HepG2 (cell line): Measurements from ENCODE around the gene ZNF292. TPM values are rescaled to one million over a fixed set of nuclear protein-coding genes. Genes with fewer than 3 reads are reported as not detected.

ENCODE experiments used
- ATAC-seq: fragments of 200-7000 bp; cut with Tn5 transposase; 3 replicates; pipeline ENCODE4 v1.9.1; 2020; ENCODE audit warnings: mild to moderate bottlenecking, moderate library complexity
- BruUV-seq: library from RNA; stranded (reverse); fragments of 400-500 nt; replicated peaks from 2 replicates; lab custom pipeline; 2021; lab: Mats Ljungman, UMichigan
- CTCF ChIA-PET: fragments of 300-600 bp; formaldehyde crosslinking; extraction: SDS; loops from one replicate; lab custom pipeline; 2021; ENCODE audit warnings: low total read pairs, inconsistent platforms, low intra/inter-chr PET ratio; lab: Yijun Ruan, JAX
- POLR2A ChIA-PET: fragments of 350-600 bp; sonication (Branson Sonifier 250); formaldehyde crosslinking; loops from one replicate; lab custom pipeline; 2020; ENCODE audit warnings: antibody characterized with exemption, inconsistent platforms; lab: Yijun Ruan, JAX
- DNase-seq: peaks from one replicate; pipeline ENCODE4 v3.0.0-alpha.2; 2015; ENCODE audit warnings: low spot score
- FAIRE-seq: peaks from 3 replicates; lab custom pipeline; 2011; peaks lifted over from hg19 to GRCh38; lab: Jason Lieb, UNC
- H2AFZ ChIP-seq: one replicate; pipeline ENCODE4 v1.6.1; 2011; ENCODE audit warnings: low read length, inconsistent platforms
- H3K27ac ChIP-seq: fragments of 300-600 bp; 3 replicates; pipeline ENCODE4 v1.8.0; 2011; ENCODE audit warnings: mixed run types, mild to moderate bottlenecking, mixed read lengths, low read length, inconsistent platforms; ENCODE audit not compliant: insufficient read depth; ENCODE audit errors: extremely low read length
- H3K27me3 ChIP-seq, 2 experiments: fragments of 200-600 bp in 1 of 2; 2 replicates in 1 of 2; 3 replicates in 1 of 2; pipeline versions ENCODE4 v1.6.0 to v1.8.0; 2011; ENCODE audit warnings: low read length in 2 of 2, mild to moderate bottlenecking in 2 of 2, moderate library complexity in 2 of 2, inconsistent platforms in 1 of 2; ENCODE audit not compliant: insufficient read depth in 2 of 2, control insufficient read depth in 1 of 2
- H3K36me3 ChIP-seq, 2 experiments: fragments of 200-600 bp in 1 of 2; replicated peaks in 1 of 2; 2 replicates in 1 of 2; 3 replicates in 1 of 2; pipeline versions ENCODE4 v1.5.1 to v1.8.0; 2011; ENCODE audit warnings: low read length in 2 of 2, inconsistent platforms in 1 of 2; ENCODE audit not compliant: insufficient read depth in 2 of 2, control insufficient read depth in 1 of 2
- H3K4me1 ChIP-seq: 2 replicates; pipeline ENCODE4 v1.5.1; 2012; ENCODE audit warnings: low read length, inconsistent platforms; ENCODE audit not compliant: insufficient read depth
- H3K4me2 ChIP-seq: 2 replicates; pipeline ENCODE4 v1.6.0; 2011; ENCODE audit warnings: low read depth, low read length, inconsistent platforms
- H3K4me3 ChIP-seq, 3 experiments: fragments of 200-600 bp in 1 of 3; sonication (generic), shearing (Covaris generic) in 1 of 3; replicated peaks in 1 of 3; 2 replicates each; pipeline ENCODE4 v1.5.1; 2011 to 2016; ENCODE audit warnings: low read length in 3 of 3, inconsistent platforms in 2 of 3, low read depth in 2 of 3, mild to moderate bottlenecking in 2 of 3, control low read depth in 1 of 3, mixed read lengths in 1 of 3; ENCODE audit not compliant: insufficient read depth in 1 of 3
- H3K79me2 ChIP-seq: one replicate; pipeline ENCODE4 v1.6.1; 2011; ENCODE audit warnings: low read length, inconsistent platforms; ENCODE audit not compliant: insufficient read depth
- H3K9ac ChIP-seq: 2 replicates; pipeline ENCODE4 v1.6.0; 2011; ENCODE audit warnings: mild to moderate bottlenecking, low read depth, low read length, inconsistent platforms; ENCODE audit not compliant: insufficient read depth
- H3K9me3 ChIP-seq: 2 replicates; pipeline ENCODE4 v1.5.1; 2012; ENCODE audit warnings: mild to moderate bottlenecking, low read length
- H4K20me1 ChIP-seq: 2 replicates; pipeline ENCODE4 v1.6.0; 2011; ENCODE audit warnings: inconsistent platforms, mild to moderate bottlenecking, low read length, moderate library complexity; ENCODE audit not compliant: insufficient read depth
- CREB1 ChIP-seq, 2 experiments: fragments of 450-650 bp in 1 of 2; IDR thresholded peaks; 2 replicates each; pipeline ENCODE4 v1.6.1; 2016 to 2017; ENCODE audit warnings: control low read depth in 1 of 2, mild to moderate bottlenecking in 1 of 2, missing compliant biosample characterization in 1 of 2, missing genetic modification characterization in 1 of 2
- HOXA5 ChIP-seq: sonication (generic); formaldehyde crosslinking; IDR thresholded peaks from 2 replicates; pipeline ENCODE4 v1.4.0; 2020; ENCODE audit warnings: missing genetic modification reagents
- NCOA1 ChIP-seq: sonication (generic); formaldehyde crosslinking; IDR thresholded peaks from 2 replicates; pipeline ENCODE4 v1.9.0; 2021; ENCODE audit warnings: missing genetic modification reagents
- PATZ1 ChIP-seq: sonication (generic); formaldehyde crosslinking; IDR thresholded peaks from 2 replicates; pipeline ENCODE4 v1.4.0; 2020; ENCODE audit warnings: missing genetic modification reagents
- PRDM15 ChIP-seq: sonication (generic); formaldehyde crosslinking; IDR thresholded peaks from 2 replicates; pipeline ENCODE4 v1.4.0; 2020; ENCODE audit warnings: missing genetic modification reagents
- PRDM4 ChIP-seq: sonication (generic); formaldehyde crosslinking; IDR thresholded peaks from 2 replicates; pipeline ENCODE4 v1.9.0; 2021; ENCODE audit warnings: missing genetic modification reagents, borderline replicate concordance
- RELA ChIP-seq: sonication (generic); formaldehyde crosslinking; IDR thresholded peaks from 2 replicates; pipeline ENCODE4 v1.4.0; 2020; ENCODE audit warnings: missing genetic modification reagents
- SIX1 ChIP-seq: sonication (generic); formaldehyde crosslinking; IDR thresholded peaks from 2 replicates; pipeline ENCODE4 v1.4.0; 2020; ENCODE audit warnings: missing genetic modification reagents, borderline replicate concordance
- SP5 ChIP-seq: IDR thresholded peaks from 2 replicates; pipeline ENCODE4 v1.6.1; 2016; ENCODE audit warnings: low read depth, borderline replicate concordance
- ZBTB4 ChIP-seq: sonication (generic); formaldehyde crosslinking; IDR thresholded peaks from 2 replicates; pipeline ENCODE4 v1.4.0; 2020; ENCODE audit warnings: missing genetic modification reagents, mild to moderate bottlenecking, borderline replicate concordance
- ZNF790 ChIP-seq: sonication (generic); formaldehyde crosslinking; IDR thresholded peaks from 2 replicates; pipeline ENCODE4 v1.8.0; 2022; ENCODE audit warnings: missing genetic modification reagents, mild to moderate bottlenecking, borderline replicate concordance
- ZSCAN22 ChIP-seq: sonication (generic); formaldehyde crosslinking; IDR thresholded peaks from 2 replicates; pipeline ENCODE4 v1.4.0; 2020; ENCODE audit warnings: mild to moderate bottlenecking, missing genetic modification reagents
- ZSCAN30 ChIP-seq: sonication (generic); formaldehyde crosslinking; IDR thresholded peaks from 2 replicates; pipeline ENCODE4 v1.5.0; 2020; ENCODE audit warnings: mild to moderate bottlenecking, missing genetic modification reagents
- WGBS: methylation state at CpG from one replicate; pipeline ENCODE4 v1.1.6; 2017; ENCODE audit warnings: low lambda C conversion rate; 5-methylcytosine and 5-hydroxymethylcytosine counted together
- in situ Hi-C: cut with HindIII; loops from 2 replicates; pipeline ENCODE4 v1.10.0; 2017; ENCODE audit warnings: low pct_unique_long_range_greater_than_20kb; ENCODE audit not compliant: extremely low pct_ligation_motif_present
- intact Hi-C: fragments of 100-400 bp; cut with micrococcal nuclease; formaldehyde crosslinking; loops from one replicate; pipeline ENCODE4 v1.10.0; 2022; ENCODE audit not compliant: unreplicated experiment
- polyA plus RNA-seq, 8 experiments: library from polyadenylated mRNA; depleted of rRNA in 3 of 8; stranded (reverse) in 7 of 8; unstranded in 1 of 8; fragments of >200 nt; fragmentation: Illumina TruSeq in 4 of 8; extraction: Trizol in 4 of 8; gene quantifications; 2 replicates each; pipeline versions ENCODE4 v1.2.1 to v1.2.3, GENCODE V29; 2011 to 2016; ENCODE audit warnings: low read depth in 4 of 8, missing spikeins in 1 of 8, mixed read lengths in 1 of 8; ENCODE audit not compliant: insufficient read depth in 1 of 8
- total RNA-seq, 5 experiments: library from RNA; depleted of rRNA; stranded (reverse); fragments of >200 nt; fragmentation: Illumina TruSeq; extraction: Trizol; gene quantifications; 2 replicates each; pipeline ENCODE4 v1.2.3, GENCODE V29; 2016; ENCODE audit warnings: low read depth in 1 of 5

The ZNF292 gene
- total and polyA plus RNA-seq, 2 of the 13 experiments (the other 11 are each of a cell fraction or from before 2014, with no cell fraction given), result 9.9 to 12.8 TPM

- Histone ChIP-seq H3K27me3 (no peaks in the 10 kb centered on the region), H3K9me3 (no peaks in the 10 kb centered on the region), H3K79me2 (no peaks in the 10 kb centered on the region), H3K4me3 (no peak overlapping the region), H2AFZ (no peak overlapping the region), H3K27ac (no peak overlapping the region), H3K36me3 (peaks cover 5 to 26% of the 10 kb centered on the region in 2 experiments), H4K20me1 (peaks cover 2% of the 10 kb centered on the region; the same call in 1 of the 2 replicates), H3K4me2 (no peak overlapping the region), H3K4me1 (no peaks in the 10 kb centered on the region), H3K9ac (no peak overlapping the region)
- intact Hi-C loops (loop anchor here (5.0 kb wide), 1 partner anchor 174 kb away; no protein-coding TSS in a partner anchor), in situ Hi-C loops (no loop called here)
- CTCF ChIA-PET, result no interaction called here
- FAIRE-seq (no peak), ATAC-seq (peak; percentile 34; the same call in 1 of the 3 replicates), DNase-seq (no peak)
- no TSS peak for BruUV-seq
- POLR2A ChIA-PET, result no interaction called here
- 97% methylated on average over 4 of the region's 5 CpGs for WGBS
- TF ChIP-seq HOXA5 (CRISPR knock-in tag) (no peak), PATZ1 (no peak), RELA (CRISPR knock-in tag) (no peak), ZBTB4 (CRISPR knock-in tag) (no peak), ZSCAN22 (CRISPR knock-in tag) (no peak), ZSCAN30 (CRISPR knock-in tag) (no peak), ZNF790 (CRISPR knock-in tag) (no peak), PRDM4 (CRISPR knock-in tag) (no peak), CREB1 (IDR thresholded peaks at IDR 0.05) (no peak), CREB1 (CRISPR knock-in tag; IDR thresholded peaks at IDR 0.05) (no peak), SIX1 (CRISPR knock-in tag) (no peak), PRDM15 (CRISPR knock-in tag) (no peak), SP5 (CRISPR knock-in tag) (no peak), NCOA1 (no peak)
Measured at GRCh38 chr6:87241304-87241703, 85.9 kb downstream of the ZNF292 start.
